Measurements from ENCODE around the gene CLMP. TPM values are rescaled to one million over a fixed set of nuclear protein-coding genes. Genes with fewer than 3 reads are reported as not detected.
"Not testable (repeated sequence)": the region's sequence is repeated elsewhere in the genome, so short reads cannot be mapped to it uniquely, and the experiment has no call there.

CLMP gene
- total RNA-seq, 1 experiment from 2014 or later, result 5.4 TPM

- intact Hi-C loops (cut with micrococcal nuclease; ENCODE audit: unreplicated experiment), result no loop called here
- Histone ChIP-seq H3K9me3 (ENCODE audit: insufficient read depth, low read depth) (no peaks in the 10 kb centered on the region), H3K79me2 (ENCODE audit: low read depth) (no peaks in the 10 kb centered on the region), H3K4me1 (replicated peaks; ENCODE audit: insufficient read depth) (peaks cover 1% of the 10 kb centered on the region; the same call in 1 of the 2 replicates), H3K4me3 (no peak overlapping the region), H3K27me3 (ENCODE audit: insufficient read depth, low read depth) (no peaks in the 10 kb centered on the region), H3K4me2 (no peak overlapping the region), H3K9me2 (ENCODE audit: insufficient read depth) (no peaks in the 10 kb centered on the region), H2AFZ (no peak overlapping the region), H3K36me3 (ENCODE audit: low read depth) (no peaks in the 10 kb centered on the region), H3K27ac (no peak overlapping the region), H4K20me1 (ENCODE audit: insufficient read depth) (no peaks in the 10 kb centered on the region), H3F3A (ENCODE audit: insufficient read depth, low read depth) (no peaks in the 10 kb centered on the region)
- BruUV-seq (replicated peaks), result no TSS peak
- TF ChIP-seq EZH2 (IDR thresholded peaks at IDR 0.05; ENCODE audit: low read depth), result no peak
- no peak for TF ChIP-seq CTCF (conservative IDR thresholded peaks at IDR 0.05)
- POLR2A ChIA-PET (ENCODE audit: unreplicated experiment), result no interaction called here
- CTCF ChIA-PET, result no interaction called here
- no peak for DNase-seq
Measured at GRCh38 chr11:123152951-123153350, 42.1 kb downstream of the CLMP start.

- H3K79me2 ChIP-seq (ENCODE audit: low read depth); H2AFZ ChIP-seq; H3F3A ChIP-seq (ENCODE audit: insufficient read depth, low read depth); H3K4me2 ChIP-seq; H3K9me2 ChIP-seq (ENCODE audit: insufficient read depth); BruUV-seq (replicated peaks); POLR2A ChIA-PET (ENCODE audit: unreplicated experiment); H3K36me3 ChIP-seq (ENCODE audit: low read depth); DNase-seq; H4K20me1 ChIP-seq (ENCODE audit: insufficient read depth); H3K27ac ChIP-seq; intact Hi-C loops (cut with micrococcal nuclease; ENCODE audit: unreplicated experiment); H3K4me1 ChIP-seq (replicated peaks; ENCODE audit: insufficient read depth); H3K9me3 ChIP-seq (ENCODE audit: insufficient read depth, low read depth); CTCF ChIA-PET; H3K27me3 ChIP-seq (ENCODE audit: insufficient read depth, low read depth); H3K4me3 ChIP-seq: not testable (repeated sequence)
Measured at GRCh38 chr11:123152346-123152745, 42.7 kb downstream of the CLMP start.

- Histone ChIP-seq H3K79me2 (ENCODE audit: low read depth) (no peaks in the 10 kb centered on the region), H3K27me3 (ENCODE audit: insufficient read depth, low read depth) (no peaks in the 10 kb centered on the region), H3K27ac (no peak overlapping the region), H3K4me3 (no peak overlapping the region), H3K36me3 (ENCODE audit: low read depth) (no peaks in the 10 kb centered on the region), H4K20me1 (ENCODE audit: insufficient read depth) (no peaks in the 10 kb centered on the region), H3K9me3 (ENCODE audit: insufficient read depth, low read depth) (no peaks in the 10 kb centered on the region), H2AFZ (no peak overlapping the region), H3K9me2 (ENCODE audit: insufficient read depth) (no peaks in the 10 kb centered on the region; the same call in 1 of the 2 replicates), H3F3A (ENCODE audit: insufficient read depth, low read depth) (peaks cover 3% of the 10 kb centered on the region; the same call in 1 of the 2 replicates), H3K4me2 (no peak overlapping the region), H3K4me1 (replicated peaks; ENCODE audit: insufficient read depth) (peaks cover 8% of the 10 kb centered on the region)
- no peak for DNase-seq
- no TSS peak for BruUV-seq (replicated peaks)
- ChIA-PET POLR2A (ENCODE audit: unreplicated experiment) (interaction anchor here (0.7 kb wide), 1 partner anchor 10 kb away, joined by 6 read pairs; no protein-coding TSS in a partner anchor), CTCF (no interaction called here)
- intact Hi-C loops (cut with micrococcal nuclease; ENCODE audit: unreplicated experiment), result no loop called here
- TF ChIP-seq EZH2 (IDR thresholded peaks at IDR 0.05; ENCODE audit: low read depth) (no peak), CTCF (conservative IDR thresholded peaks at IDR 0.05) (no peak)
Measured at GRCh38 chr11:123151796-123152195, 43.3 kb downstream of the CLMP start.

DNA sequence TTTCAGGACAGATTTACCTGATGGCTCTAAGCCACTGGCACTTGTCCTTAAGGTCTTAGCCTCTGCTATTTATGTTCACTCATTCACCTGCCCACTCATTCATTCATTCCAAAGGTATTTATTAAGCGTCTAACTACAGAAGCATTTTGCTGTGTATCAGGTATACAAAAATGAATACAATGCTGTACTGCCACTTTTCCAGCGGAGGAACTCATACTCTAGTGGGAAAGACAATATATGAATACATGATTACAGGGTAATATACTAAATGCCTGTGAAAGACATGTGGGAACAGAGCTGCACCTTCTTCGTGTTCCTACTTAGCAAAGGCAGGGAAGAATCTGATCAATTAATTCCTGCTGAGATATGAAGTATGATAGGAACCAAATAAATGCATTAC lies 43.7 kb downstream of the CLMP start:
- Histone ChIP-seq H3K36me3 (ENCODE audit: low read depth) (no peaks in the 10 kb centered on the region), H3K4me3 (no peak overlapping the region), H3K9me3 (ENCODE audit: insufficient read depth, low read depth) (no peaks in the 10 kb centered on the region), H3K27me3 (ENCODE audit: insufficient read depth, low read depth) (no peaks in the 10 kb centered on the region), H2AFZ (no peak overlapping the region), H3K4me1 (replicated peaks; ENCODE audit: insufficient read depth) (peaks cover 12% of the 10 kb centered on the region), H3K79me2 (ENCODE audit: low read depth) (no peaks in the 10 kb centered on the region), H3F3A (ENCODE audit: insufficient read depth, low read depth) (peaks cover 7% of the 10 kb centered on the region; the same call in 1 of the 2 replicates), H3K4me2 (no peak overlapping the region), H4K20me1 (ENCODE audit: insufficient read depth) (no peaks in the 10 kb centered on the region), H3K27ac (no peak overlapping the region), H3K9me2 (ENCODE audit: insufficient read depth) (no peaks in the 10 kb centered on the region; the same call in 1 of the 2 replicates)
- no TSS peak for BruUV-seq (replicated peaks)
- ChIA-PET CTCF (no interaction called here), POLR2A (ENCODE audit: unreplicated experiment) (interaction anchor here (0.7 kb wide), 1 partner anchor 10 kb away, joined by 6 read pairs; no protein-coding TSS in a partner anchor)
- TF ChIP-seq EZH2 (IDR thresholded peaks at IDR 0.05; ENCODE audit: low read depth) (no peak), CTCF (conservative IDR thresholded peaks at IDR 0.05) (no peak)
- DNase-seq, result no peak
- intact Hi-C loops (cut with micrococcal nuclease; ENCODE audit: unreplicated experiment), result no loop called here
